C4-2B (cell line): ENCODE measurements around the gene TNRC6A.

Source experiments
- CTCF ChIP-seq: fragments of 450-650 bp; conservative IDR thresholded peaks from 2 replicates; pipeline ENCODE4 v1.5.1; 2017; ENCODE audit warnings: mild to moderate bottlenecking
- ZFX ChIP-seq: fragments of 450-650 bp; IDR thresholded peaks from 2 replicates; pipeline ENCODE4 v1.6.1; 2017

GRCh38 chr16:24758373-24758772 lies 28.9 kb downstream of the TNRC6A start:
- no peak for TF ChIP-seq CTCF
- TF ChIP-seq ZFX = no peak
